HG03460 (cell line): ENCODE data around the gene PRG3.
A peak's percentile ranks its signal among the peaks of the same experiment; 100 is the strongest.
"Not testable (repeated sequence)": the region's sequence is repeated elsewhere in the genome, so short reads cannot be mapped to it uniquely, and the experiment has no call there.

Experiments used
- ATAC-seq: cut with Tn5 transposase; IDR thresholded peaks from one replicate; pipeline ENCODE4 v1.9.1; 2021; ENCODE audit not compliant: unreplicated experiment

Gene PRG3

GRCh38 chr11:57361420-57361819 lies 19.5 kb downstream of the PRG3 start:
- not testable (repeated sequence) for ATAC-seq

GRCh38 chr11:57360991-57361390 lies 20.0 kb downstream of the PRG3 start:
- no peak for ATAC-seq

GRCh38 chr11:57359896-57360690 lies 20.9 kb downstream of the PRG3 start:
- ATAC-seq: no peak

- ATAC-seq: no peak
Measured at GRCh38 chr11:57359396-57359795, 21.6 kb downstream of the PRG3 start.

GRCh38 chr11:57358991-57359390 lies 22.0 kb downstream of the PRG3 start:
- no peak for ATAC-seq

- no peak for ATAC-seq
Measured at GRCh38 chr11:57358543-57358961, 22.4 kb downstream of the PRG3 start.

GRCh38 chr11:57357856-57358255 lies 23.1 kb downstream of the PRG3 start:
- no peak for ATAC-seq

GRCh38 chr11:57357310-57357709 lies 23.6 kb downstream of the PRG3 start:
- no peak for ATAC-seq

- no peak for ATAC-seq
Measured at GRCh38 chr11:57356268-57356667, 24.7 kb downstream of the PRG3 start.

- ATAC-seq: no peak
Measured at GRCh38 chr11:57354699-57355098, 26.3 kb downstream of the PRG3 start.

- ATAC-seq: no peak
Measured at GRCh38 chr11:57353852-57354251, 27.1 kb downstream of the PRG3 start.

- ATAC-seq: no peak
Measured at GRCh38 chr11:57353446-57353845, 27.5 kb downstream of the PRG3 start.

GRCh38 chr11:57353036-57353435 lies 27.9 kb downstream of the PRG3 start:
- no peak for ATAC-seq

GRCh38 chr11:57349491-57350274 lies 31.3 kb downstream of the PRG3 start:
- ATAC-seq: no peak

- ATAC-seq: no peak
Measured at GRCh38 chr11:57348636-57349313, 32.2 kb downstream of the PRG3 start.

- no peak for ATAC-seq
Measured at GRCh38 chr11:57348052-57348451, 32.9 kb downstream of the PRG3 start.

GRCh38 chr11:57347336-57347735 lies 33.6 kb downstream of the PRG3 start:
- no peak for ATAC-seq

- ATAC-seq: peak; percentile 73
Measured at GRCh38 chr11:57345555-57346211, 35.3 kb downstream of the PRG3 start.

- ATAC-seq: no peak
Measured at GRCh38 chr11:57344826-57345225, 36.1 kb downstream of the PRG3 start.

- no peak for ATAC-seq
Measured at GRCh38 chr11:57343825-57344224, 37.1 kb downstream of the PRG3 start.

GRCh38 chr11:57342702-57343101 lies 38.2 kb downstream of the PRG3 start:
- ATAC-seq: no peak
